Measurements from ENCODE around the gene TOPBP1.
A peak's percentile ranks its signal among the peaks of the same experiment; 100 is the strongest.

Gene TOPBP1

DNA sequence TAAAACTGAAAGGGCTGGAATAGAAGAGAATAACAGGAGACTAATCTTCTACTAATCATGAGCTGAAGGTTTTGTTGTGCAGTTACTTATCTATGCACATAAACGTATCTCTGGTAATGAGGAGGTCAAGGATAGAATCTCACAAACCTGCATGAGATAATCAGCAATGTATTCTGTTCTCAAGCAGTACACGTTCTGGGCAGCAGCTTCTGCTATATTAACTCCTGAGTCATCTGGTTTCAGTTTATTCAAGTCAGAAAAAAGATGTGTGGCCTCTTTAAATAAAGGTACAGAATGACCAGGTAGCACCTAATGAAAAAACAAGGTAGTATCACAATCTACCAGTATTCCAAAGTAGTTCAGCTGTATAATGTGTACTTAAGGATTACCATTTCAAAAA lies 53.4 kb downstream of the TOPBP1 start:
- no peak for DNase-seq (ENCODE audit: low read depth, low spot score)

DNA sequence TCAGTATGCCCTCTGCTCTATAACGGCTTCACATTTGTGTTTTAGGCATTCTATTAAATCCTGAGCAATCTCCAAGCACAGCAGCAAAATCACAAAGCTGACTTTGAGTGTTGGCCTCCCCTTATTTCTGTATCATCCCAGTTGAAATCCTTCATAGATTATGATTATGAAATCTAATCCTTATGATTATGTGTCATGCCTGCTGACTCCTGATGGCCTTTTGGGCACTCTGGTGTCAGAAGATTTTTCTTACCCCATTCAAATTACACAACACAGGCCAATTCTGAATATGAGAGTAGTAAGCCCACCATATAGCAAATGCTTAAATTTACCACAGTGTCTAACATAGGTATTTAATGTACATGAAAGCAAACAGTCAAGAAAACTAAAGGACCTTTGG lies 53.9 kb downstream of the TOPBP1 start:
- DNase-seq (ENCODE audit: low read depth, low spot score): no peak

DNA sequence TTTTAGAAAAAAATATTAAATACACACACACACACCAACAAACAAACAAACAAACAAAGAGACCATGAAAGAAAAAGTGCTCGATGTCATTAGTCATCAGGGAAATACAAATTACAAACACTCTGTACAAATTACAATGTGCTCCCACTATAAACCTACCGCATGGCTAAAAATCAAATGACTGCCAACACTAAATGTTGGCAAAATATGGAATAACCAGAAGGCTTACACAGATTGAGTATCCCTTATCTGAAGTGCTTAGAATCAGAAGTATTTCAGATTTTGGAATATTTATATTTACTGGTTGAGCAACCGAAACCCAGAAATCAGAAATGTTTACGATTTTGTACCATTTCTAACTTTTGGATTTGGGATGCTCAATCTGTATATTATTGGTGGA lies 54.8 kb downstream of the TOPBP1 start:
- DNase-seq (ENCODE audit: low read depth, low spot score): no peak

DNA sequence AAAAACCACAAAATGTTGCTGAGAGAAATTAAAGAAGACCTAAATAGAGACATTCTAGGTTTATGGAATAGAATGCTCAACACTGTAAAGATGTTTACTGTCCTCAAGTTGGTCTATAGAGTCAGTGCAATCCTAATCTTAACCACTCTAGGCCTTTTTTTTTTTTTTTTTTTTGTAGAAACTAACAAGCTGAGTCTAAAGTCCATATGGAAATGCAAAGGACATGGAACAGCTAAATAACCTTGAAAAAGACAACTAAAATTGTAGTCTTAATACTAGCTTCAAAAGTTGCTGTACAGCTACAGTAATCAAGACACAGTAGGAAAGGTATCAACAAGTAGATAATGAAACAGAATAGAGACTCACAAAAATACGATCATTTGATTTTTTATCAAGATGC lies 55.4 kb downstream of the TOPBP1 start:
- DNase-seq (ENCODE audit: low read depth, low spot score): no peak

DNA sequence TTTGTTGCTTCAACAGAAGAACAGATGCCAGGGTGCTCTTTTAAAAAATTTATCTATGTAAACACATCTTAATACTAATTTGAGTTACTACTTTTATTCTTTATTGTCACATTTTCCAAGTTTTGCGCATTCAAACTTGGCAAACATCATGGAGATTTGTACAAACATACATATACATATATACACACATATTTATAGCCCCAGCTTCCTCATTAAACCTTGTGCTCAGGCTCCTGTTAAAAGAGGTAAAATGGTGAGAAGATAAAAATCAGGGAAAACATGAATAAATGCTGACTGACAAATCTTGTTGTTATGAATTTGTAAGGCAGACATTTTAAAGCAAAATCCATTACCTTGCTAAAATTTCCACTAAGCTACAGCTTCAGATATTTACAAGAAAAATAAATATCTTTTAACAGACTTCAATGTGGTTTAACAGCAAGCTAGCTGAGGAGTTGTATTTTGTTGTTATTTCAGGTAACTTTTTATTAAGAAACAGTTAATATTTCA lies 61.1 kb downstream of the TOPBP1 start:
- DNase-seq (ENCODE audit: low read depth, low spot score): no peak

DNA sequence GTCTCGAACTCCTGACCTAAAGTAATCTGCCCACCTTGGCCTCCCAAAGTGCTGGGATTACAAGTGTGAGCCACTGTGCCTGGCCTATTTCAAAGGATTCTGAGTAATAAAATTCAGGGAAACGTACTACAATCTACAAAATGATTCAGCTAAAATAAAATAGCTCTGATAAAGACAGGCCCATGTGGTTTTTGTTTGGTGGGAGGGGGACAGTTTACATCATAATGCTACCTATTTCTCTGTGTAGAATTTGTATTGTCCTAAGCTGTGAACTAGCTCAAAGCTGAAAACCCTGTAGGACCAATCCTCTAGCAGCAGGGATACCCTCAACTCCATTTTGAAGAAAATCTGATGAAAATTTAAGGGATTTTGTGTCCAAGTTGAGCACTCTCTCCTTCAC lies 62.5 kb downstream of the TOPBP1 start:
- no peak for DNase-seq (ENCODE audit: low read depth, low spot score)

DNA sequence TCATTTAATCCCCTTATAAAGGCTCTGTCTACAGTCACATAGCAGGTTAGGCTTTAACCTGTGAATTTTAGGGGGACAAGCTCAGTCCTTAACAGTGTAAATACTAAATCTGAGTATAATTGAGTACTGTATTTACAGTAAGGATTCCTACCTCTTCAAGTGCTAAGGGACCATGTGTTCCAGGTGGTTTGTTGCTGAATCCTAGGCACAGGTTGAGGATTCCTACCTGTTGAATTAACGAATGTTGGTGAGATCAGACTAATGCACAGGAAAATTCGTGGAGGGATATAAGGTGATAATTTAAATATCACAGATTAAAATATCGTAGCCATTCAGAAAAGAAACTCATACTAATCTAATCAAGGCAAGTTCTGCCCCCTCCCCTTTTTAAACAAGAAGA lies 63.3 kb downstream of the TOPBP1 start:
- no peak for DNase-seq (ENCODE audit: low read depth, low spot score)

DNA sequence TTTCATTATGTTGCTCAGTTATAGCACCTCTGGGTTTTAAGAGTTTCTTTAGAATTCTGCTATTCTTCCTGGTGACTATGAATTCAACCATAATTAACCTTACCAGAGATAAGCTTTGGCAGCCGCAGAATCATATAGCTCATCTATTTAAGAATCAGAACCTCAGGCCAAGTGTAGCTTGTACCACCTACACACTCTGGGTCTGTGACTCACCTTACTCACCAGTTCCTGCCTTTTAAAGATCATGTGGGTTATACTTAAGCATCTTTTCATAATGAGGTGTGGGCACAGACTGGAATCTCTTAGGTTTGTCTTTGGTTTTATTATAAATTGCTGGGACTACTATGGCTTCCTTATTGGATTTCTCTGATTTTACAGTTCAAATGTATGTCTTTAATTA lies 66.4 kb downstream of the TOPBP1 start:
- peak; percentile 56 for DNase-seq (ENCODE audit: low read depth, low spot score)

DNA sequence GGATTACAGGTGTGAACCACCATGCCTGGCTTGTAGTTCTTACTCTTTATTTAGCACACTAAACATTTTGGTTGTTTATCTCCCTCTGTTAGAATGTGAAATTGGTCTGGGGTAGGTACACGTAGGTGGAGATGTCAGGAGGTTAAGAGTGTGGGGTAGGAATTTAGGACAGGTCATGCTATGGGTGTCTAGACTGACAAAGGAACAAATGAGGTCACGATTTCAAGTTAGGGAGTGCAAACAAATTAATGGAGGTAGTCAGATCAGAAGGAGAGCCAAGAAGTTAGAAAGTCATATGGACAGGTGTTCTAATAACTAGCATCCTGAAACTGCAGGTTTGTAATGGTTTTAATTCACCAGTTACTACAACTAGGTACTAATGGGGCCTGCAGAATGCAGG lies 68.5 kb downstream of the TOPBP1 start:
- DNase-seq (ENCODE audit: low read depth, low spot score): no peak

DNA sequence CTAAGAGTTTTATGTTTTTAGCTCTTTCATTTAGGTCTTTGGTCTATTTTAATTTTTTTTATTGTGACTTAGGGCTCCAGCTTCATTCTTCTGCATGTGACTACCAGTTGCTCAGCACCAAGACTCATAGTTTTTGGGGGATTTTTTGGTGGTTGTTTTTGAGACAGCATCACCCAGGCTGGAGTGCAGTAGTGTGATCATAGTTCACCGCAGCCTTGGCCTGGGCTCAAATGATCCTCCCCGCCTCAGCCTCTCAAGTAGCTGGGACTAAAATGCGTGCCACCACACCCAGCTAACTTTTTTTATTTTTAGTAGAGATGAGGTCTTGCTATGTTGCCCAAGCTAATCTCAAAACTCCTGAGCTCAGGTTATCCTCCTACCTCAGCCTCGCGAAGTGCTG lies 68.9 kb downstream of the TOPBP1 start:
- DNase-seq (ENCODE audit: low read depth, low spot score): no peak

DNA sequence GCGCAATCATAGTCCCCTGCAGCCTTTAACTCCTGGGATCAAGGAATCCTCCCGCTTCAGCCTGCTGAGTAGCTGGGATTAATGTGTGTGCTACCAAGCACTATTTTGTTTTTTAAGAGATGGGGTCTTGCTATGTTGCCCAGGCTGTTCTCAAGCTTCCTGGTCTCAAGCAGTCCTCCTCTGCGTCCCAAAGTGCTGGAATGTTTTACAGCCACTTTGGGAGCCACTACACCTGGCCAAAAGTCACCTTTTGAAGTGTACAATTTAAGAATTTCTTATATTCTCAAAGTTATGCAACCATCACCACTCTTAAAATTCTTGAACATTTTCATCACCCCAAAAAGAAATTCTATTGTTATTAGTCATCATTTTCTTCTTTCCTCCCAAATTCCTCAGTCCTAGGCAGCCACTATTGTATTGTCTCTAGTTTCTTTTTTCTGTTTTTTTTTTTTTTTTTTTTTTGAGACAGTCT lies 70.4 kb downstream of the TOPBP1 start:
- DNase-seq (ENCODE audit: low read depth, low spot score): peak; percentile 49

DNA sequence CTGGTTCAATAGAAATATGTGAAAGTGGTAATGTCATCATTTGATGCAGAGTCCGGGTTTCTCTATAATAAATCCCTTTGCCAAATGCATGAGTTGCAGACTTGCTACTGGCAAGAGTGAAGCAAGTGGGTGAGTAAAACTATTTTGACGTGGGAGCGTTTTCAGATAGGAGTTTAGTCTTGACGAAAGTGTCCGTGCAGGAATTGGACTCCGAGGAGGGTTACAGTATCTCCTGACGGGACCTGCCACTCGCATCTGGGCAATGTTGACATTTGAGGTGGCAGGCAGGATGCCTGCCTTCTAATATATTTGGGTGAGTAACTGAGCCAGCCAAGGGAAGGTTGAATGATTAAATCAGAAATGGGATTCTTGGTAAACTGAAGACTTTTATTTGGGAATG lies 72.2 kb downstream of the TOPBP1 start:
- DNase-seq (ENCODE audit: low read depth, low spot score): no peak

DNA sequence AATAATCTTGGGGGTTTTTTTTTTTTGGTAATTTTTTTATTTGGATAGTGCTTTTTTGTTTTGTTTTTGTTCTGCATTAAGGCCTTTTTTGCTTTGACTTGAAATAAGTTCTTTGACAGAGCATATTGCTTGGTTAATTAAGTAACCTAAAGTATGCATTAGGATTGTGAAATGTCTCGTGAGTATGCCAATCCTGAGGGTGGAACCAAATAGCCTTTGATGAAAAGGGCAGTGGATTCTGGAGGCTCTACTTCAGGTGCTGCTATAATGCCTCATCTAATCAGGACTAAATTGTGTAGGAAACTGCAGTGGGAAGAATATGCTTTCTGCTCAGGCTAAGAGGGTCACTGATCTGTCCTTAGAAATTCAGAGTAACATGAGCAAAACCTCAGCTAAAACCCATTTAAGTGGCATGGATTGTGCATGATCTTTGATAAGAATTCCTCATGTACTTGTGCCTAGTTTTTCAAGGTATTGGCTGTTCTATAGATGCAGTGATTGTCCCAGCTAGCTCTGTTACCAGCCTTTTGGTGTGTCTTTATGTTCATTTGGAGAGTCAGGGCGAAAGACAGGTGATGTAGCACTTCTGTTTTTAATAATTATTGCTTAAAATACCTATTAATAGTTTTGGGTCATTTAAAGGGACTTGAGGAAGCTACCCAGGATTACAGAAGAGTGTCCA lies 72.8 kb downstream of the TOPBP1 start:
- DNase-seq (ENCODE audit: low read depth, low spot score): no peak

DNA sequence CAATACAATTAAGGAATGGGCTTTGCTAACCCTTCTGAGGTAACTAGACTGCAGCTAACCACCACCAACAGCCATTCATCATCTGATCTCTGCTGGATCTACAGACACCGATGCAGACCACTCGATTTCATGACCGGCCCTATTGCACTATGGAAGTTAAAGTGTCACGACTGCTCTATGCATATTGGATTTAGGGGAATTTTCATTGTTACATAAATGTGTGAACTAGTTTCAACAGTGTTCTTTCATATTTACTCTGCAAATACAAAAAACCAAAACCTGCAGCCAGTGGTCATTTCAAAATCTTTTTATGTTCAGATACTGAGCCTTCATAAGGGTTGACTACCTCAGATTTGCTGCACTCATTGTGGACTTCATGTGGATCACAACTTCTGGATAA lies 73.7 kb downstream of the TOPBP1 start:
- DNase-seq (ENCODE audit: low read depth, low spot score): no peak

DNA sequence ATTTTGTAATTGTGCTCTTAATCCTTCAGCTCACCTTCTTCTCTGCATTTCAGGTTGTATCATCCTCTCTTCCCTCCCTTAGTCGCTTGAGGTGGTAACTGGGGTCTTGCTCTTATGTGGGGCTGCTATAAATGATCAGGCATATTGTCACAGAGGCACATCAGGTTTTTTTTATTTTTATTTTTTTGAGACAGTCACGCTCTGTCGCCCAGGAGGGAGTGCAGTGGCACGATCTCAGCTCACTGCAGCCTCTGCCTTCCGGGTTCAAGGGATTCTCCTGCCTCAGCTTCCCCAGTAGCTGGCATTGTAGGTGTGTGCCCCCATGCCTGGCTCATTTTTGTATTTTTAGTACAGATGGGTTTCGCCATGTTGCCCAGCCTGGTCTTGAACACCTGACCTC lies 78.3 kb downstream of the TOPBP1 start:
- no peak for DNase-seq (ENCODE audit: low read depth, low spot score)

DNA sequence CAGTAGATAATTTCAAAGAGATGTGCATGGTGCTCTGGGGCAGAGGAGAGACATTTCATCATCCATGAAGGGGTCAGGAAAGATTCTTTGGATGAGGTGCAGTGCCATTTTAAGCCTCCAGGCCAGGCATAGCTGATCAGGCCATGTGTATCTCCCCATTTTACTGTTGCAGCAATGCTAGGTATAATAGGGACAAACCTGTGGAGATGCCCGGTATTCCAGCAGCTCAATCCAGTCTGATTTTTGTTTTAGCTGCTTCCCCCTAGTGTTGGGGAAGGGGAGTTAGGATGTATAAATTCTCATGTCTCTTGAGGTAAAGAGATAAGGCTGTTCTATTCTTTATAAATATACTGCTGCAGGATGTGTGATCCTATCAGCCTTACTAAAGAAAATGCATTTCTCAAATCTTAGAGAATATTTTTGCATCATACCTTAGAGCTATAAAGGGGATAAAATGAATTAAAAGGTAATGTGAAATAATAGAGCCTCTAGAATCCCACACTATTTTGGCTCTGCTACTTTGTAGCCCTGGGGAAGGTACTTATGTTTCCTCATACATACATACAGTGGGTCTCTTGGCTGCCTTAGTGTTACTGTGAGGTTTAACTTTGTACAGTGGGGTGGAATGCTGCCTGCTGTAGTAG lies 83.1 kb downstream of the TOPBP1 start:
- peak; percentile 61 for DNase-seq (ENCODE audit: low read depth, low spot score)

DNA sequence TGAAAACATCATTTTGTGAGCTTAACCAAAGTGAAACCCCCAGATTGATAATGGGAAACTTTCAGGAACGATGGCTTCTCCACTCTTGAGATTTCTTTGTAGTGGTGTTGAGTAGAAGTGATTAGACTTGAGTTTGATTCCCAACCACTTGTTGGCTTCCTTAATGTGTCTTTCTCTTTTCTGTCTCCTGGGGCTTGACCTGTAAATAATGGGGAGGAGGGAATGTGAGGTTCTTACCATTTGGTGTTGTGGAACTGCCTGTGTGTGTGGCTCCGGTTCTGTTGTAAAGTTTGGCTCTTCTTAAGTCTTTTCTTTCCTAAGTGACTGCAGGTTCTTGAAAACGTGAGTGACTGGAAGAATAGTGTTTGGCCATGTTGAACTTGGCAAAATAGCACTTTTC lies 85.6 kb downstream of the TOPBP1 start:
- no peak for DNase-seq (ENCODE audit: low read depth, low spot score)

DNA sequence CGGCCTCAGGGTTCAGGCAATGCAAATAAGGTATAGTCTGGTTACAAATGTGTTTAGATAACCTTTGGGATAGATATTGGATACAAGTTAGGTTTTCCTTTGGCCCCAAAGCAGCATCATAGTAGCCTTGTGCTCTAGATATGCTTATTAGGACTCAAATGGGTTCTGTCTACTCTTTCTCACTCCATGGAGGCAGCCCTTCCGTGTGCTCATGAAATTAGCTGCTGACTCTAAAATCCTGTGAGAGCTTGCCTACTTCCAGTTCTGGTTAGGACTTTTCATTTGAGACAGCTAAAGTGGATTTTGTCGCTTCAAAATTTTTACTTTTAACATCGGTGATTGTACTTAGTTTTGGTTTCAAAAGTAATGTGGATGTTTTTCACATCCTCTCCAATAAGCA lies 86.7 kb downstream of the TOPBP1 start:
- DNase-seq (ENCODE audit: low read depth, low spot score): peak; percentile 31

DNA sequence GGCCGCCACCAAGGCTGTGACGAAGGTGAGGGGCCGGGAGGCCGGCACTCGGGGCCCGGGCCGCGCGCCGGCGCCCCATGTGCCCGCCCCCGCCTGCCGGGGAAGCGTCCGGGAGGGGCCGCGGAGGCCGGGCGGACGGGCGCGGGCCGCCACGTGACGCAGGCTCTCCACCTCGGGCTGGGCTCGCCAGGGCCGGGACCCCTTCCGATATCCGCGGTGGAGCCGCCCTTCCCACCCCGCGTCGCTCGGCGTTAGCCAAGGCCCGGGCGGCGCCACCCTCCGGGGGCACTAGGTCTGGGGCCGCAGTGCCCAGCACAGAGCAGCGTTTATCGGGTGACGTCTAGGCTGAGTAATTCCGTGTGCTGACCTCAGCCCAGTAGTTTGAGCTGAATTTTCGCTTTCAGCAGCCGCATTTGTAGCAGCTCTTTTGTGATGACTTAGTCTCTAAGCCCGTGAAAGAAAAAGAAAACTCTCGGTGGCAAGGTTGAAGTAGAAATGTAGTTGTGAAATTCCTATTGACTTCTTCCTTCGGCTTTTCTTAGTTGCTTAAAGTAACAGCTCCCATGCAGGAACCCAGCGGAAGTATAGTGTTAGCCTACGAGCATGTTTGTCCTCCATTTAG lies 87.4 kb downstream of the TOPBP1 start:
- DNase-seq (ENCODE audit: low read depth, low spot score): peak; percentile 86

DNA sequence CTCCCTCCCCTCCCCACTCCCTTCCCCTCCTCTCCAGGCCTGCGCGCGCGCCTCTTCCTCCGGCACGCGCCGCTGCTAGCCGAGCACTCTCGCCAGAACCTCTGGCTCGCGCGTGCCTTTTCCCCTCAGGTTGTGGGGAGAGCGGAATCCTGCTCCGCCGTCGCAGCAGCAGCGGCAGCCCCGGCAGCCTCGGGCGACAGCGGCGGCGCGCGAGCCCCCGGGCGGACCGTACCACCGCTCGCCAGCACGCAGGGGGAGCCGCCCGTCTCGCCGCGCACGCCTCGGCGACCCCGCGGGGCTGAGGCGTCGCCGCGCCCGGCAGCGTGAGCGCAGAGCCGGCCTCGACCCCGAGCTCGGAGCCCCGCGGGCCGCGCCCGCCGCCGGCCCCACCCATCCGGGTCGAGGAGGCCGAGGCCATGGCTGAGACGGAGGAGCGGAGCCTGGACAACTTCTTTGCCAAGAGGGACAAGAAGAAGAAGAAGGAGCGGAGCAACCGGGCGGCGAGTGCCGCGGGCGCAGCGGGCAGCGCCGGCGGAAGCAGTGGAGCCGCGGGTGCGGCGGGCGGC lies 88.0 kb downstream of the TOPBP1 start, which contains the start of gene CDV3:
Gene CDV3 (plus strand): TSS at position 58 of the 566 bp plus-strand sequence. CDS start 359 bp downstream, at position 417.
- no peak for DNase-seq (ENCODE audit: low read depth, low spot score)

DNA sequence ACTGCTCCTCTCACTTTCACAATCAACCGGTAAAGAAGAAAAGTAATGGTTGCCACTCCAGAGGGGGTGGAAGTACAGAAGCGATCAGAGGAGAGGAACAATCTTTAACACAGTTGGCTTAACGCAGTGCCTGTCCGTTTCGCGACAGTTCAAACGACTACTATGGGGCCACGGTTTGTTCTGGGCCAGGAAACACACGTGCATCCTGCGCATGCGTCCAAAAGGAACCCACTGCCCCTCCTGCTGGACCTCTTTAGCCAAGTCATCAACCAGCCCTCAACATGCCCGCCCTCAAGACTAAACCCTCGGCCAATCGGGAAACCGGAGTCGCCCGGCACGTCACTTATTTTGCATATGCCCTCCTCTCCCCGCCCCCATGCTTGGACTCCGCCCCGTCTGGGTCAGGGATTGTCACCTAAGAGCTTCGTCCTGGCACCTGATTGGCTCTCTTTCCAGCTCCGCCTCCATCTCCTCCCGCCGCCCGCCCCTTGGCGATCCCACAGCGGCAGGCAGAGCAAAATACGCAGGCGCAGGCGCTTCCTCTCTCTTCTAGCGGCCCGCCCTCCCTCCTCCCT lies 88.6 kb downstream of the TOPBP1 start:
- DNase-seq (ENCODE audit: low read depth, low spot score): peak; percentile 100

All from astrocyte of the hippocampus (primary cell).